ENCODE data around the gene RXRG.
A peak's percentile ranks its signal among the peaks of the same experiment; 100 is the strongest.

DNA sequence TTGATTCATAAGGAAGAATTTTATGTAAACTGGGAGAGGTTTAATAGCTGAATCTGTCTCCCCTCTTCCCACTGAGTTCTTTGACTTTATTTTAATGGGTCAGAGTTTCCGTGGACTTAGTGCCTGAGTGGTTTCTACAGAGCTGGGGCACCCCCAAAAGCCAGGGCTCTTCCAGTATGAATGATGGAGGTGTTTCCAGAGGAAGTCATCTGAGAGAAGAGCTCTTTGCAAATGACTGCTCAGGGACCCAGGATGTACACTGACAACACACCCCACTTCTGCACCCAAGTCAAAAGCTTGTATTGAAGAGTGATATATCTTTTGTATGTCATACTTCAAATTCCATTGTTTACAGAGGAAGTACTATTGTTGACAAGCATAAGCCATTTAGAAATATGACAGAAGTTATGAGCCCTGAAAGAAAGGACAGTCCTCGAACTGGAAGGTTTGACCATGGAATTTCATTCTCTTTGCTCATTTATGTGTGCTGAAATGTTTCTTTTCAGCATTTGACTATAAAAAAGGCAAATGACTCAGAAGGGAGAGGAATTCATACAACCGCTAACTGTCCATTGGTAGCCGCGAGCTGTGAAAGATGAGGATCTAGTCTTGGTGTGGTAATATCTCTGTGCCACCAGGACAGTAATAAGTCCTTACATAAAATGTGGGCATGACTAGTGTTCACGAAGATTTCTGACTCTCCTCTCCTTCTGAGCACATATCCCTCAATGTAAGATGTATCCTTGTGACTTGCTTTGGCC is 63.0 kb downstream of the RXRG start:
- no peak for TF ChIP-seq EZH2 (IDR thresholded peaks at IDR 0.05; ENCODE audit: insufficient read depth, poor library complexity, severe bottlenecking)
- 0 out of 2 replicates have a peak, but pooled peaks have one; percentile 37 for TF ChIP-seq EZH2phosphoT487 (IDR thresholded peaks at IDR 0.05; ENCODE audit: insufficient read depth, low read depth)

All from GM23248 (cell line).